ENCODE results near the gene KCNMA1.

DNA sequence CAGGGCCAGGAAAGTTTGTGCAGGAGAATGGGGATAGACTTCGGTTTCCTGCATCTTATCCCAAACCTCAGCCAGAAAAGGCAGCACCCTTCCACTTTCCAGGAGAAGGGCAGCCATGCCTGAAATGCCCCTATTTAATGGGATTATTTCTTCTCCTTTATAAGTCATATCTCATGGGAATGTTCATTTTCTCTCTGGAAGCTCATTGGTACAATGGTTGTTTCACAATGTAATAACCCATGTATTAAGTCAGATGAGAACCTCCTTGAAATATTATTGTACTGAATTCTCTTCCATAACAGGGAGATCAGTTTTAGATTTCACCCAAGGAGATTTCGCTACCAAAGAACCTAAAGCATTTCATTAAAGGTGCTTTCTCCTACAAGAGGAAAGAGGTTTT, 457.5 kb downstream of the KCNMA1 start:
- TF ChIP-seq, protein P1, sequence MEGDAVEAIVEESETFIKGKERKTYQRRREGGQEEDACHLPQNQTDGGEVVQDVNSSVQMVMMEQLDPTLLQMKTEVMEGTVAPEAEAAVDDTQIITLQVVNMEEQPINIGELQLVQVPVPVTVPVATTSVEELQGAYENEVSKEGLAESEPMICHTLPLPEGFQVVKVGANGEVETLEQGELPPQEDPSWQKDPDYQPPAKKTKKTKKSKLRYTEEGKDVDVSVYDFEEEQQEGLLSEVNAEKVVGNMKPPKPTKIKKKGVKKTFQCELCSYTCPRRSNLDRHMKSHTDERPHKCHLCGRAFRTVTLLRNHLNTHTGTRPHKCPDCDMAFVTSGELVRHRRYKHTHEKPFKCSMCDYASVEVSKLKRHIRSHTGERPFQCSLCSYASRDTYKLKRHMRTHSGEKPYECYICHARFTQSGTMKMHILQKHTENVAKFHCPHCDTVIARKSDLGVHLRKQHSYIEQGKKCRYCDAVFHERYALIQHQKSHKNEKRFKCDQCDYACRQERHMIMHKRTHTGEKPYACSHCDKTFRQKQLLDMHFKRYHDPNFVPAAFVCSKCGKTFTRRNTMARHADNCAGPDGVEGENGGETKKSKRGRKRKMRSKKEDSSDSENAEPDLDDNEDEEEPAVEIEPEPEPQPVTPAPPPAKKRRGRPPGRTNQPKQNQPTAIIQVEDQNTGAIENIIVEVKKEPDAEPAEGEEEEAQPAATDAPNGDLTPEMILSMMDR (IDR thresholded peaks at IDR 0.05): no peak
- TF ChIP-seq POLR2AphosphoS5 (IDR thresholded peaks at IDR 0.05): no peak
